HT1080 (cell line): Measurements from ENCODE around the gene PCSK1. TPM values are rescaled to one million over a fixed set of nuclear protein-coding genes. Genes with fewer than 3 reads are reported as not detected.

ENCODE experiments used
- DNase-seq: peaks from one replicate; pipeline ENCODE4 v3.0.0-alpha.2; 2015; ENCODE audit warnings: low read depth
- polyA plus RNA-seq, 2 experiments: library from polyadenylated mRNA; depleted of rRNA; stranded (reverse); fragments of >200 nt; gene quantifications; 2 replicates each; pipeline ENCODE4 v1.2.3, GENCODE V29; 2015
- total RNA-seq: library from RNA; depleted of rRNA; stranded (reverse); fragments of >200 nt; shearing (Covaris generic); gene quantifications from 2 replicates; pipeline ENCODE4 v1.2.3, GENCODE V29; 2014; rRNA removed

Gene PCSK1
- total RNA-seq = 0.07 and 0.43 TPM in 2 replicates
- 0.18 and 0.22 TPM in 2 replicates for polyA plus RNA-seq (2015; cell fraction: cytosol; rRNA removed)
- polyA plus RNA-seq (2015; cell fraction: nucleus; rRNA removed) = 0.16 and 0.18 TPM in 2 replicates

DNA sequence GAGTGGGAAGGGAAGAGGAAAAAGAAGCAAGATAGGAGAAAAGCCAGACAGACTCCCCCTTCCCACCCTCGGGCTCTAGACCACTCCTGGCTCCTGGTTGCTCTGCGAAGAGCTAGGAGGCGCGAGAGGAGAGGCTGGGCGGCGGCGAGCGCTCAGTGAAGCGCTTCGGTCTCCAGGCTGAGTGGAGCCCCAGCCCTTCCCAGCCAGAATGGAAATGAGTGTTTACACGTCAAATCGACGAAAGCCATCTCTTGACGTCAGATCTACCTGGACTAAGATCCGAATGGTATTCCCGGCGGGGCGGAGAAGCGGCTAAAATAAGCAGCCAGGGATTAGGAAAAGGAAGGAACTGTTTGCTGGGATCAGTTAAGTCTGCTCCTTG is at the start of gene PCSK1:
TSS of gene PCSK1 (minus strand) at position 183 of the 382 bp plus-strand sequence. CDS start 206 bp downstream, outside the sequence.
- no peak for DNase-seq

DNA sequence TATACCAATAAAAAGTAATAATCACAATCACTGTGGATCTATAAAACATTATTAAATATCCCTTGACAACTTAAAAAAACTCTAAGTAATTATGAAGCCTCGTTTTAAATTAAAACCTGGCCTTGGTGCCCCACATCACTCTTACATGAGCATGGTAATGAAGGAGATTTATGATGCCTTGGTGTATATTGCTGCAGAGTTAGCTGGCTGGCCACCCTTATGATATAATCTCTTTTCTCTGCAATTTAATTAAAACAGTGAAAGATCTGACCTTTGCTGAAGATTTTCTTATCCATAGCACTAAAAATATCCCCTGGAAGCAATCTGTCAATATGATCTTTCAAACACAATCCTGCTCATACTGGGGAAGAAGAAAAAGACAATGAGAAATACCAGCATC is 48.8 kb upstream of the PCSK1 start:
- no peak for DNase-seq

DNA sequence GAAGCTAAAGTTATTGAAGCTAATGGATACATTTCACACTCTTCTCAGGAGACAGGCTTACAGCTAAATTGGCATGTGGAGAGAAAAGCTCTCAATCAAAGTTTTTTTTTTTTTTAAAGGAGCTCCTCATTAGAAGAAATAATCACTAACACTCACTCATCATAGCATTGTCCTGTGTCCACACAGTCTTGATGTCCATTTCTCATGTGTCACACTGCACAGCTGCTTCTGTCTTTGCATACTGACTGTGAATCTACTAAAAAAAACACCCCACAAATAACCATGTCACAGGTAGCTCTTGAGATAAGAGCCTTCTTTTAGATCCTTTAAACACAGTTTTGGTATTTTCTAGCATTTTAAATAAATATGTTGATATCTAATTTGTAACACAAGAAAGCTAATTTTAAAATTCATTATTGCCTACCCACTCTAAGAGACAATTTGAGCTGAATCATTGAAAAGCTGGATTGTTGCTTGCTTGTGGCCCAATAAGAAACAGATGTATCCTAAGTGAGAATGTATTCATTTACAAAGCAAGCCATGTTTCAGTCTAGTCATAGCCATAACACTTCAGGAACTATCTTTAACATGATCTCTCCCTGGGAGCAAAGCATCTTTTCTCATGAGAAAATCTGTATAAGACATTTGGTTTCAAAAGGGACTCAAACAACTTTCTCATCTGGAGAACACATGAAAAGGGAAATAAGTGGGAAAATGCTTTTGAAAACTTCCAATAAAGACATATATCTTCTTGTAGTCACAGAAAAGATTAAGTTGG is 48.1 kb upstream of the PCSK1 start:
- no peak for DNase-seq

GRCh38 chr5:96478983-96479382 is 45.9 kb upstream of the PCSK1 start:
- no peak for DNase-seq

GRCh38 chr5:96476654-96477053 is 43.6 kb upstream of the PCSK1 start:
- DNase-seq = peak; percentile 64

DNA sequence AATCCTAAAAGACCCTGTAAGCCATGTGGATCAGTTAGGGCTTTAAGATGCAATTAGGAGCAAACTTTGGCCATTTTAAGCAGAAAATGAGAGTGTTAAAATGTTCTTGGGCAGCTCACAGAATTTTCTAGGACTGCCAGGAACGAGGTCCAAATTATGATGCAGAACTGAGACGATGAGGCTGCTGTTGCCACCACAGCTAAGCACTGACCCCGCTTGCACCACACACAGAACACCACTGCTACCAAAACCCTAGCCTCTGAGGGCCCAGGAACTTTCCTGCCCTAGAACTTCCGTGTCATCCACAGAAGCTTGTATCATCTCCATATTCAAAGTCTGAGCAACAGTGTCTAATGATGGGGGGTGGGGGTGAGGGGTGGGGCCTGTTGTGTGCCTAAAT is 41.0 kb upstream of the PCSK1 start:
- DNase-seq = no peak

DNA sequence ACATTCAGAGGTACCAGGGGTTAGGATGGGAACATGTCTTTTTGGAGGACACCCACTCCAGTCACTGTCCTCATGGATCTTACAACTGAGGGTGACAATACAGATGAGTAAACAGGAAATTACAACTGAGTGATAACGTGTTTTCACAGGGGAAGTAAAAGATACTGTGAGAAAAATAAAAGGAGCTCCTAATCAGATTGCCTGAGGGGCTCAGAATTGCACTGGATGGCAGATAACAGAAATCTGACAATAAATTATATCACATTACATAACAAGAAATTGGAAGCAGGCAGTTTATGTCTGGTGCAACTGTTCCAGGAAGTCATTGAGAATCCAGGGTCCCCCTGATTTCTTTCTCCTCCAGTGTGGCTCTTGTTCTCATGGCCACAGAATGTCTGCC is 40.1 kb upstream of the PCSK1 start:
- no peak for DNase-seq

- DNase-seq = no peak
Observed at GRCh38 chr5:96470785-96471184, 37.7 kb upstream of the PCSK1 start.

- peak; percentile 16 for DNase-seq
Observed at GRCh38 chr5:96468956-96469355, 35.9 kb upstream of the PCSK1 start.

GRCh38 chr5:96463091-96463490 is 30.0 kb upstream of the PCSK1 start:
- DNase-seq = no peak

GRCh38 chr5:96459313-96460121 is 26.5 kb upstream of the PCSK1 start:
- DNase-seq = no peak

DNA sequence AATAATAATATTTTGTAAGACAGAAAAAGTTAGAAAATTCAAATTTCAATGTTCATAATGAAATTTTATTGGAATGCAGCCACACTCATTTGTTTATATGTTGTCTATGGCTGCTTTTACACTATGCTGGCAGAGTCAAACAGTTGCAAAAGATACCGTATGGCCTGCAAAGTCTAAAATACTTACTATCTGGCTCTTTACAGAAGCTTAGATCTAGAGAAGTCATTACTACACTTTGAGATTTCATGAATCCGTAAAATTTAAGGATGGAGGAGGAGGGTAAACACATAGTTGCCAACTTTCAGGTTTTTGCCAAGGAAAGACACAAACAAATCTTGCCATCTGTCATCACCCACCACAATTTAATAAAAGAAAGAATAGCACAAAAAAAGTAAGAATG is 25.1 kb upstream of the PCSK1 start:
- DNase-seq = no peak

- DNase-seq = no peak
Observed at GRCh38 chr5:96455789-96456188, 22.7 kb upstream of the PCSK1 start.

- DNase-seq = peak; percentile 15
Observed at GRCh38 chr5:96453394-96453793, 20.3 kb upstream of the PCSK1 start.

DNA sequence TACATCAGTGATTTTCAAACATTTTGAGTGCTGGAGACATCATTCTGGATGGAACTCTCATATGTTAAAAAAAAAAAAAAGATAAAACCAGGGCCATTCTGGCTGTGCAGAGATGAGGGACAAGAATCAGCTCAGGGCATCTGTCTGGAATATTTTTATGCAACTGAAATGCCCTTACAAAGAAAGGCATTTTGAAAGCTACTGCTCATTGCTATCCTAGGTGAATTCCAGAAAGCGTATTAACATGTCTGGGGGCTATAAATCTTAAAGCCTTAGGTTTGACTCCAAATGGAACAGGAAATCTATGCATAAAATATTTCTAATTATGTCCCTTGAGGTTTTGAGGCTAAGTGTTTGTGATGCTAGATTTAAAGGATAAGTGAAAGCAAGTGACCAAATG is 14.9 kb upstream of the PCSK1 start:
- no peak for DNase-seq

DNA sequence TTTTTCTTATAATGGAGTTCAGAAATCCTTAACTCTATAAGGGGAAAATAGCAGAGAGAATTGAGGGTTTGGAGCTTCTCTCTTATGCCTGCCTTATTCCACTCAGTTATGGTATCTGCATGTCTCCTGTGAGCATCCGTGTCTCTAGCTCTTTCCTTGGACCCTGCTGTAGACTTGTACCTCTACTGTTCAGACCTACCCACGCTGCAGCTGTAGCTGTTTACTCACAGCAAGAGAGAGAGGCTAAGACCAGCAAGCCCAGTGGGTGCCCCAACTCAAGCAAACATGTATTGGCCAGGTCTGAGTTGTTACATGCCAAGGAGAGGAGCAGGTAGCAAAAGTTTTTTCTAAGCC is 7.1 kb upstream of the PCSK1 start:
- no peak for DNase-seq

DNA sequence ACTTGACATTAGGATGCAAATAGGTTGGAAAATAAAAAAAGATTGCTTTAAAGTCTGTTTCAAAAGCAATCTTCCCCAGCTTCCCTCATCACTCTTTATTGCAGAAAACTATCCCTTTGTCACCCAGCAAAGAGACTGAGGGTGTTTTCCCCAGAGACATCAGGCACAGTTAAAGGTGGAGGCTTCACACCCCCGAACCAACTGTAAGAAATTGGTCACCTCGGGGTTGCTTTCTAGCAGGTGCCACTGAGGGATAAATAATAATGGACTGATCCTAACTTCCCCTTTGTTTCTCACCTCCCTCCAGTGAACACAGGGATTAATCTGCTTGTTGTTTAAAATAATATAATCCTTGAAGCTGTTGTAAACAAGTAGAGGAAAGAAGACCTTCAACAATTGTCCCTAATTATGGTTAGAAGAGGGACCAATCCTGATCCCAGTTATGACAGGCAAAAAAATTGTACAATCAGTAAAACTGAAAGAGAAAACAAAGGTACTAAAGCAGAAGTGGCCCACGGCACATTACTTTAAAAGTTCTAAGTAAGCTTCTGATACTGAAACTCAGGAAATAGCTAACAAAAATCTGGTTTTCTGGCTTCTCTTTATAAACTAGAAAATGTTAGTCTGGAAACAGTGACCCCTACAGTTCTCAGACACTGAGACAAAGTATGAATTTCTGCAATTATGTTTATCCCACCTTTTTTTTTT is 6.6 kb upstream of the PCSK1 start:
- DNase-seq = no peak

- DNase-seq = peak; percentile 71
Observed at GRCh38 chr5:96434201-96434645, 1.2 kb upstream of the PCSK1 start.

GRCh38 chr5:96432216-96433065 is 607 bp downstream of the PCSK1 start:
- no peak for DNase-seq

- DNase-seq = peak; percentile 28
Observed at GRCh38 chr5:96431376-96432187, 1.5 kb downstream of the PCSK1 start.
